Keratinocyte (primary cell): ENCODE data around the gene HIP1R.

ENCODE experiments used
- EZH2 ChIP-seq: IDR thresholded peaks from one replicate; pipeline ENCODE4 v1.6.1; 2012; ENCODE audit warnings: inconsistent platforms, mild to moderate bottlenecking, low read length, moderate library complexity
- TF ChIP-seq, protein P1 (sequence below), 3 experiments: IDR thresholded peaks in 1 of 3; conservative IDR thresholded peaks in 1 of 3; optimal IDR thresholded peaks in 1 of 3; 2 replicates in 2 of 3; 3 replicates in 1 of 3; pipeline versions ENCODE3 to v1.5.1; 2011; ENCODE audit warnings: low read length in 3 of 3, mild to moderate bottlenecking in 3 of 3, moderate library complexity in 2 of 3, control low read depth in 1 of 3, inconsistent platforms in 1 of 3; ENCODE audit not compliant: insufficient read depth in 2 of 3; ENCODE audit errors: extremely low read depth in 1 of 3

DNA sequence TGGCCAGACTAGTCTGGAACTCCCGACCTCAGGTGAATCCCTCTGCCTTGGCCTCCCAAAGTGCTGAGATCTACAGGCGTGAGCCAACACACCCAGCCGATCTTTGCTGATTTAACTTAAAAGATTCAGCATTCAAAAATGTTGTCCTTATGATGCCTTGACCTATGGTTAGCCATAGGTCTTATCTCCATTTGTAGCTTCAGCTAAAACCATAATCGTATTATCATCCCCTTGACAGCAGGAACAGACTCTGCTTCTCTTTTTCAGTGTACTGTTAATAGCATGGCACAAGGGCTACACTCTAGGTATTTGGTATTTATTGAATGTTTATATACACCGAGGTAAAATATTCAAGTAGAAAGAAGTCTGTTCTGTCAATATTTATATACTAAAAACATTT, 45.6 kb upstream of the HIP1R start:
- TF ChIP-seq, protein P1, sequence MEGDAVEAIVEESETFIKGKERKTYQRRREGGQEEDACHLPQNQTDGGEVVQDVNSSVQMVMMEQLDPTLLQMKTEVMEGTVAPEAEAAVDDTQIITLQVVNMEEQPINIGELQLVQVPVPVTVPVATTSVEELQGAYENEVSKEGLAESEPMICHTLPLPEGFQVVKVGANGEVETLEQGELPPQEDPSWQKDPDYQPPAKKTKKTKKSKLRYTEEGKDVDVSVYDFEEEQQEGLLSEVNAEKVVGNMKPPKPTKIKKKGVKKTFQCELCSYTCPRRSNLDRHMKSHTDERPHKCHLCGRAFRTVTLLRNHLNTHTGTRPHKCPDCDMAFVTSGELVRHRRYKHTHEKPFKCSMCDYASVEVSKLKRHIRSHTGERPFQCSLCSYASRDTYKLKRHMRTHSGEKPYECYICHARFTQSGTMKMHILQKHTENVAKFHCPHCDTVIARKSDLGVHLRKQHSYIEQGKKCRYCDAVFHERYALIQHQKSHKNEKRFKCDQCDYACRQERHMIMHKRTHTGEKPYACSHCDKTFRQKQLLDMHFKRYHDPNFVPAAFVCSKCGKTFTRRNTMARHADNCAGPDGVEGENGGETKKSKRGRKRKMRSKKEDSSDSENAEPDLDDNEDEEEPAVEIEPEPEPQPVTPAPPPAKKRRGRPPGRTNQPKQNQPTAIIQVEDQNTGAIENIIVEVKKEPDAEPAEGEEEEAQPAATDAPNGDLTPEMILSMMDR (optimal IDR thresholded peaks at IDR 0.05 in 1 of 3, IDR thresholded peaks at IDR 0.05 in 1 of 3, conservative IDR thresholded peaks at IDR 0.05 in 1 of 3; ENCODE audit: extremely low read depth in 1 of 3, insufficient read depth in 2 of 3, low read length in 3 of 3), result no peak
- TF ChIP-seq EZH2, result no peak
